Activated naive CD8-positive, alpha-beta T cell treated with anti-CD3 and anti-CD28 coated beads, Interleukin-2, amount 50 U/mL, for 24 hours (primary cell): ENCODE measurements around the gene SMIM21.

ENCODE experiments used
- ATAC-seq: fragments of 150-1000 bp; cut with Tn5 transposase; one replicate; pipeline ENCODE4 v1.10.0; 2021
- DNase-seq: peaks from one replicate; pipeline ENCODE4 v3.0.0; 2021
- H3K27ac Mint-ChIP-seq: one replicate; pipeline ENCODE4 v1.8.0; 2021; ENCODE audit warnings: mild to moderate bottlenecking, mixed read lengths
- H3K27me3 Mint-ChIP-seq: one replicate; pipeline ENCODE4 v1.8.0; 2021; ENCODE audit warnings: mixed read lengths
- H3K36me3 Mint-ChIP-seq: one replicate; pipeline ENCODE4 v1.8.0; 2021; ENCODE audit warnings: low read depth, mixed read lengths
- H3K4me1 Mint-ChIP-seq: one replicate; pipeline ENCODE4 v1.8.0; 2021; ENCODE audit warnings: mixed read lengths
- H3K4me3 Mint-ChIP-seq: one replicate; pipeline ENCODE4 v1.8.0; 2021; ENCODE audit warnings: mild to moderate bottlenecking, moderate library complexity, mixed read lengths
- H3K9me3 Mint-ChIP-seq: one replicate; pipeline ENCODE4 v1.8.0; 2021; ENCODE audit warnings: mixed read lengths

The SMIM21 gene

DNA sequence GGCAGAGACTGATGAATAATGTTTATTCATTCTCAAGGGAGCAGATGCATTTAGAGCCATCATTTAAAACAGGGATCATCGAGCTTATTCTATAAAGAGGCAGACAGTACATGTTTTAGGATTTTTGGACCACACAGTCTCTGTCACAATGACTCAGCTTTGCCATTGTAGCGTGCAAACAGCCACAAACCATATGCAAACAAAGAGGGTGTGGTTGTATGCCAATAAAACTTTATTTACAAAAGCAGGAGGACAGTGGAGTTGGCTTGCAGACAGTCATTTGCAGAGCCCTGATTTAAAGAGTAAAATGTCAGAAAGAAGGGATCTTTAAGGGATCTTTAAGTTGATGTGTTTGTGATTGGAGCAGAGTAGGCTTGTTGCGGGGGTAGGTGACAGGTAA lies 51.5 kb downstream of the SMIM21 start:
- no peaks in the 10 kb centered on the region for H3K9me3 Mint-ChIP-seq
- DNase-seq = no peak
- no peaks in the 10 kb centered on the region for H3K36me3 Mint-ChIP-seq
- H3K27ac Mint-ChIP-seq = no peak overlapping the region
- no peaks in the 10 kb centered on the region for H3K27me3 Mint-ChIP-seq
- no peak overlapping the region for H3K4me3 Mint-ChIP-seq
- ATAC-seq = no peak
- H3K4me1 Mint-ChIP-seq = no peaks in the 10 kb centered on the region

DNA sequence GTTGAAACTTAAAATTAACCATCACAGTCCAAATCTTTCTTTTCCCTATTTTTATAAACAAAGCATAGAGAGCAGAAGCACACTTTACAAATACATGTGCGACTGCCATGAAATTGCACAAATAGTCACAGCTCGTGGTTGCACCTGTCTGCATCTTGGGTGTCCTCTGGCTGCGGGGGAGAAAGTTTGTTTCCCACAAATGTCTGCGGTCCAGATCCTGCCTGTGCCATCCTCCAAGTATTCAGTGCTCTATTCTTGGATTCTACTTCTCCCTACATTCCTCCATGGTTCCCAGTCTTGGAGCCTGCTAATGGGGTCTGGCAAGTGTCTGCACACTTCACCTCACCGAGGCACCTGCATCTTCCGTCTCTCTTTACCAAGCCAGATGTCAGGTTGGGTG lies 52.2 kb downstream of the SMIM21 start:
- H3K4me3 Mint-ChIP-seq = no peak overlapping the region
- H3K27me3 Mint-ChIP-seq = no peaks in the 10 kb centered on the region
- H3K9me3 Mint-ChIP-seq = no peaks in the 10 kb centered on the region
- no peaks in the 10 kb centered on the region for H3K4me1 Mint-ChIP-seq
- no peaks in the 10 kb centered on the region for H3K36me3 Mint-ChIP-seq
- no peak for ATAC-seq
- no peak overlapping the region for H3K27ac Mint-ChIP-seq
- DNase-seq = no peak

DNA sequence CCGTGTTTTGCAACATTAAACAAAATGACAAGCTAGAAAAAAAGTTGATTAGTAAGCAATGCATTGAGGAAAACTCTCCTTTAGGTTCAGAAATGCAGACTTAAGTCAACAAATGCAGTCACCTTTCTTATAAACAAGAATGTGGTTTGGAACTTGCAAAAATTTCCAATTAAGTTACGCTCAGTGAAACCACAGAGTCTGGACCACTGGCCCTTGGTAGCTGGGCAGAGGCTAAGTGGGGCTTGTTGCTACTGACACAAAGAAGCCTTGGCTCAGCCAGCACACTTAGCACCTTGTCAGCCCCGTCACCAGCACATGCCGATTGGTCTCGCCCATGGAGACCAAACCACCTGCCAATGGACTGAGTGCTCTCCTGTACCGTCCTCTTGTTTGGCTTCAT lies 53.0 kb downstream of the SMIM21 start:
- no peaks in the 10 kb centered on the region for H3K9me3 Mint-ChIP-seq
- no peak for ATAC-seq
- no peak overlapping the region for H3K4me3 Mint-ChIP-seq
- no peak overlapping the region for H3K27ac Mint-ChIP-seq
- no peaks in the 10 kb centered on the region for H3K4me1 Mint-ChIP-seq
- H3K27me3 Mint-ChIP-seq = no peaks in the 10 kb centered on the region
- H3K36me3 Mint-ChIP-seq = no peaks in the 10 kb centered on the region
- DNase-seq = no peak

DNA sequence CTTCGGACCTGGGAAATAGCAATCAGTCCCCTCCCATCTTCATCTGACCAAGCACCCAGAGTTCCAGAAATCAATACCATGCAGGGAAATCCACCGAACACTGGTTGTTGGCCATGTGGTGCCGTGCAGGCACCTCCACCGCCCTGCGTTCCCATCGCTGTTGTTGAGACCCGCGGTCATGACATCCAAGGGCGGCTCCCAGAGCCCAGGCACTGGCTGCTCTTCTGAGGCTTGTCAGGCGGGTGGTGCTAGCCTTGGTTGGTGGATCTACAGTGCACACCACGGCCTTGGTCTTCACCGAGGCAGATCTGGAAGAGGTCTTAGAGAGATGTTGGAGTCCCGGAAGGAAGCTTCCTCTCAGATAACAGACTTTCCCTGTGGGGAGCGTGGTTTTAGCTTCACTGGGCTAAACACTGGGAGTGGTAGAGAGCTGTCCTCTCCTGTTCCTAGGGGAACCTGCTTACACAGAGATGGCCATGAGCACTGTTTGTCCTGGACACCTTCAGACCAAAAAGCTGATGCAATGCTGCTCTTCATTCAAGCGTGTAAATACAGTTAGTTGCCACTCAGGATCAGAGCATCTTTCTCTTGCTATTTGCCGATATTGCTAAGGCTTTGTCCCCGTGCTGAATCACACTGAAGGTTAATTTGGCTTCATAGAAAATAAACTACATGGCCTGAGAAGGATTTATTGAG lies 58.3 kb downstream of the SMIM21 start:
- no peak overlapping the region for H3K4me3 Mint-ChIP-seq
- H3K4me1 Mint-ChIP-seq = no peaks in the 10 kb centered on the region
- H3K27me3 Mint-ChIP-seq = no peaks in the 10 kb centered on the region
- H3K36me3 Mint-ChIP-seq = no peaks in the 10 kb centered on the region
- no peak overlapping the region for H3K27ac Mint-ChIP-seq
- no peaks in the 10 kb centered on the region for H3K9me3 Mint-ChIP-seq
- no peak for DNase-seq
- ATAC-seq = no peak

DNA sequence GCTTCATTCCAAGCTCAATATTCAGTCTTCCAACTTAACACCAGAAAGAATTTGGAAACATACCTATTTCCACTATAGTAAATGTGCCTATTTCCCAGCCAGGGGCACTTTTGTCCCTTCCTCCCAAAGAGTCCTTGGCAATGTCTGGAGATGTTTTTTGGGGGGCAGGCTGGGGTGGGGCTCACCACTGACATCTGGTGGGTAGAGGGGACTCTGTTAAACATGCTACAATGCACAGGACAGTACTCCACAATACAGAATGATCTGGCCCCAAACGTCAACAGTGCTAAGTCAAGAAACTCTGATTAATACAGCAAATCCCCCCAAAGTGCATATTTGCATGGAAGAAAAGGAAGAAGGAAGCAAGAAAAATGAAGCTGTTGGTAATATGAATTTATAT lies 61.7 kb downstream of the SMIM21 start:
- H3K9me3 Mint-ChIP-seq = no peaks in the 10 kb centered on the region
- H3K27ac Mint-ChIP-seq = no peak overlapping the region
- DNase-seq = no peak
- H3K27me3 Mint-ChIP-seq = no peaks in the 10 kb centered on the region
- no peak overlapping the region for H3K4me3 Mint-ChIP-seq
- no peaks in the 10 kb centered on the region for H3K4me1 Mint-ChIP-seq
- ATAC-seq = no peak
- H3K36me3 Mint-ChIP-seq = no peaks in the 10 kb centered on the region

DNA sequence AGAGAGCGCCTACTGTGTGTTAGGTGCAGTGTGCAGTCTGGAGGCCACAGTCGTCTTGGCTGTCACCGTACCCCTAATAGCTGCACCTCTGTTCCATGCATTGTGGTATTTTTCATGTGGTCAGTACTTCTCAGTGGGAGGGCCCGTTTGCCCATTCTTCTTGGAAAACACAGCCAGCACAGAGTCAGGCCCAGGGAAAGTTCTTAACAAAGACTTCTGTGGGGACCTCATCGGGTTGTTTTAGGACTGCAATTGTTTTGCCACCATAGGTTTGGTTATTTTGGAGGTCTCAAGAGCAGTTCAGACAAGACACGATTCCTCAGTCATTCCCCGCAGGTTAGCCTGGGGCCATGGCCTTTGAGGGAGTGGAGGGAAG lies 62.3 kb downstream of the SMIM21 start:
- H3K9me3 Mint-ChIP-seq = no peaks in the 10 kb centered on the region
- ATAC-seq = no peak
- no peak overlapping the region for H3K27ac Mint-ChIP-seq
- H3K36me3 Mint-ChIP-seq = no peaks in the 10 kb centered on the region
- H3K4me1 Mint-ChIP-seq = no peaks in the 10 kb centered on the region
- no peak overlapping the region for H3K4me3 Mint-ChIP-seq
- no peaks in the 10 kb centered on the region for H3K27me3 Mint-ChIP-seq
- DNase-seq = no peak

DNA sequence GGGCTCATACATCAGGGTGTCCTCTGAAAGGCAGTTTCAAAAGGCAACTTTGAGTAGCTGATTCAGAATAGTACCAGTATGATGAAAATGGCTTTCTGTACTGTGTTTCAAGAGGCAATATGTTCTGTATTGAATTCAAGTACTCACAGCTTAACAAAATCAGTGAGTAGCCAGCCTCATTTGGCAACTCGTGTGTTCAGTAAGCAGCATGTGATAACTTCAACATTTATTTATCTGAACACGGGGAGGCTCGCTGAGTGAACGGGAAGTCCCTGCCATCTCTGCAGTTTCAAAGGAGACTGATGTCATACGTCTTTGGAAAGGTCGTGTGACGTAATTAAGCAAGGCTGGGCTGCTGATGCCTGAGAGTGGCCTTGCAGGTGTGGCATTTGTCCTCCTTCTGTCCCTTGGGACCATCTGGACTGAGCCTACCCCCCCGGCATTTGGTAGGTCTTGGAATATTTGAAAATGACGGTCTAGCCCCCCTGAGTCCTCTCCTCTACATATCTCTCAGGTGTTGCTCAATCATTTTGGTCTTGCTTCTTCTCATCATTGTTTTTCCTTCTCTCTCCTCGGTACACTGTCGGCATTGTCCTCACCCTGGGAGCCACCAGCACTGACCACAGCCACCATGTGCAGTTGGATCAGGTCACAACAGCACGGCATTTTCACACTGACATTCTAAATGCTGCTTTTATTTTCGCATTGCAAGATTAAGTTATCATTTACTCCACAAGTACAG lies 62.8 kb downstream of the SMIM21 start:
- H3K36me3 Mint-ChIP-seq = no peaks in the 10 kb centered on the region
- H3K9me3 Mint-ChIP-seq = no peaks in the 10 kb centered on the region
- H3K4me1 Mint-ChIP-seq = no peaks in the 10 kb centered on the region
- ATAC-seq (no peak), DNase-seq (no peak)
- H3K27me3 Mint-ChIP-seq = peaks cover under 1% of the 10 kb centered on the region
- no peak overlapping the region for H3K27ac Mint-ChIP-seq
- H3K4me3 Mint-ChIP-seq = no peak overlapping the region

DNA sequence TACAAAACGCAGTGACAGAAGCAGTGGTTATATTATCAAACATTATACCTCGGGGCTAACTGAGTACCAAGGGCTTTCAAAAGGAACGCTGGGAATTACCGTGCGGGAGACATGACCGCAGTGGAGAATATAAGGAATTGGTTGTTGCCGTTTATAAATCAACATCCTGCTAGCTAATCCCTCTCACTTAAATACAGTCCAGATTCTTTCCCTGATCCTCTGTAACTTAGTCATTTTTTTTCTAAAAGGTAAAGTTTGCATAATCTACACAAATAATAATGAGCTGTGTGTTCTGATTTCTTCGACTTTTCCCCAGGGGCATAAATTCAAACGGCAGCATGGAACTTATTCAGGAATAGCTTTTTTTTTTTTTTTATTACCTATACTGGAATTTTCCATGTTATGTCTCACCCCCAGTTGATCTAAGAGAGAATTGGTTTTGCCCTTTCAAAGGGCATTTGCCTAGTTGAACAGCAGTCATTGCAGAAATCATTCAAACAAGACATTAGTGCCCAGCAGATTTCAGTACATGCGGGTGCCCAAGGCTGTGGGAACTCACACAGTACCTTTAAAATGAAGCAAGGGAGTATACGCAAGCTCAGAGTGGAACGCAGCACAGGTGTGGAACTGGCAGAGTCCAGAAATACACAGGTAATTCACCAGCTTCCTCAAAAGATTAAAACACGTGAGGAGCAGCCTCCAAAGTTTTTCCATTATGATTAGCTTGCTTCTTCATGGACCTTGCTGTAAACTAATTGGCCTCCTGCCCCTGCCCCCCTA lies 63.9 kb downstream of the SMIM21 start:
- no peaks in the 10 kb centered on the region for H3K9me3 Mint-ChIP-seq
- DNase-seq = no peak
- no peak overlapping the region for H3K27ac Mint-ChIP-seq
- no peak for ATAC-seq
- no peak overlapping the region for H3K4me3 Mint-ChIP-seq
- H3K27me3 Mint-ChIP-seq = peaks cover 3% of the 10 kb centered on the region
- H3K4me1 Mint-ChIP-seq = no peaks in the 10 kb centered on the region
- no peaks in the 10 kb centered on the region for H3K36me3 Mint-ChIP-seq

DNA sequence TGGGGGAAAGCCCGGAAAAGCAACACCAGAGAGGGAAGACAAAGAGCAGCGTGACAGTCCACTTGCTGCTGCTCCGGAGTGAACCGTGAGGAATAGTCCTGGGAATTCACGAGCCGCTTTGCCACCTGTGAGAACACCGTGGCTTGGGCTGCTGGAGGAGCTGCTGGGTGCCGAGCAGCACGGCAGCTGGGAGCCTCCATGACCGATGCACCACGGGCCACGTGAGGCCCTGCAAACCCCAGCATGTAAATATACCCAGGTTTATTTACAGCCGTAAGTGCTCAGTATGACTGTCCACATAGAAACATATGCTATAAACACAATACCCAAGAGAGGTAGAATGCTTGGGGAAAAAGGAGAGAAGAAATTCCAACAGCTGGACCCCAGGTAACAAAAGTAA lies 65.1 kb downstream of the SMIM21 start:
- peaks cover 2% of the 10 kb centered on the region for H3K9me3 Mint-ChIP-seq
- no peak overlapping the region for H3K27ac Mint-ChIP-seq
- peaks cover 3% of the 10 kb centered on the region for H3K27me3 Mint-ChIP-seq
- ATAC-seq = no peak
- DNase-seq = no peak
- no peak overlapping the region for H3K4me3 Mint-ChIP-seq
- H3K36me3 Mint-ChIP-seq = no peaks in the 10 kb centered on the region
- H3K4me1 Mint-ChIP-seq = no peaks in the 10 kb centered on the region

DNA sequence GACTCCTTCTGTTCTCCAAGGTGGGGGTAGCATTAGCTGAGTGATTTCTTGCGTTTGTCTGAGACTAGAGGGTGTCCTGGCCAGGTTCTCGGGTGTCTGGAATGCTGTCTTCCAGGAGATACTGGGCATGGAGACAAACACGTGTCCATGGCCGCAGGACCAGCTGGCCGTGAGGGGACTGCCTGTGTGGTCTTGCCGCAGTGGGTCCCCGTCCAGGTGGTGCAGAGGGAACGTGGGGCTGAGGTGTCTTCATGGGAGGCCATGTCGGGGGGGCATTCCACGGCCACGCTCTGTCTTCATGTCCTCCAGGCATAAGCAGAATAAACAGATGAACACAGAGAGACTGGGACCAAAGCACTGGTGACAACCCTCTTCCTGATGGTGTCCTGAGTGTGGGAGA lies 66.6 kb downstream of the SMIM21 start:
- DNase-seq = no peak
- Mint-ChIP-seq H3K36me3 (no peaks in the 10 kb centered on the region), H3K27ac (no peak overlapping the region), H3K27me3 (peaks cover 3% of the 10 kb centered on the region), H3K4me3 (no peak overlapping the region), H3K9me3 (peaks cover 10% of the 10 kb centered on the region), H3K4me1 (no peaks in the 10 kb centered on the region)
- ATAC-seq = no peak

DNA sequence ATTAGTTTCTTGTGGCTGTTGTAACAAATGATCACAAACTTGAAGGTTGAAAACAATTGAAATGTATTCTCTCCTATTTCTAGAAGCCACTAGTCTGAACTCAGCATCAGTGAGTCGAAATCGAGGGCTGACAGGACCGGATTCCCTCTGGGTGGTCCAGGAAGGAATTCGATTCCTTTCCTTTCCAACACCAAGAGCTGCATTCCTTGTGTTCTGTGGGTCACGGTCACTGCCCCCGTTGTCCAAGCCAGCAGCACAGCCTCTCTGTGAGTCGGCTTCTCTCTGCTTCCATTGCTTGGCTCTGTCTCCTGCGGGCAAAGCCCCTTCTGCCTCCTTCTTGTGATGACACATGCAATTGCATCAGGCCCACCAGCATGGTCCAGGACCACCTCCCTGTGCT lies 67.3 kb downstream of the SMIM21 start:
- H3K4me3 Mint-ChIP-seq = no peak overlapping the region
- ATAC-seq (no peak), DNase-seq (no peak)
- peaks cover 3% of the 10 kb centered on the region for H3K27me3 Mint-ChIP-seq
- H3K4me1 Mint-ChIP-seq = no peaks in the 10 kb centered on the region
- no peak overlapping the region for H3K27ac Mint-ChIP-seq
- H3K36me3 Mint-ChIP-seq = no peaks in the 10 kb centered on the region
- H3K9me3 Mint-ChIP-seq = peaks cover 17% of the 10 kb centered on the region
